Body of pancreas (tissue), 4 donors: Measurements from ENCODE around the gene YPEL5. TPM values are rescaled to one million over a fixed set of nuclear protein-coding genes. Genes with fewer than 3 reads are reported as not detected.

Source experiments
- ATAC-seq: fragments of 150-250 bp; one replicate; pipeline ENCODE4 v1.9.1; 2016
- DNase-seq, 4 donors: peaks; one replicate each; pipeline ENCODE4 v3.0.0-alpha.2; 2019
- H3K27ac ChIP-seq, 4 donors: fragments of 200-600 bp; sonication (generic); 1 replicate in 3 of 4; 2 replicates in 1 of 4; pipeline versions ENCODE4 v1.5.1 to v1.6.1; 2016 to 2019; ENCODE audit warnings: mild to moderate bottlenecking in 1 of 4, mixed read lengths in 1 of 4, moderate library complexity in 1 of 4
- H3K27me3 ChIP-seq, 2 donors: fragments of 200-600 bp; sonication (generic); one replicate each; pipeline ENCODE4 v1.6.0; 2016; ENCODE audit warnings: mild to moderate bottlenecking in 1 of 2
- H3K36me3 ChIP-seq, 2 donors: fragments of 200-600 bp; sonication (generic); replicated peaks in 1 of 2; 2 replicates each; pipeline ENCODE4 v1.5.1; 2016; ENCODE audit warnings: low read depth in 2 of 2; ENCODE audit not compliant: insufficient read depth in 1 of 2
- H3K4me1 ChIP-seq: fragments of 200-600 bp; sonication (generic); one replicate; pipeline ENCODE4 v1.6.0; 2016
- H3K4me3 ChIP-seq, 2 donors: fragments of 200-600 bp; sonication (generic); 1 replicate in 1 of 2; 2 replicates in 1 of 2; pipeline ENCODE4 v1.5.1; 2016 to 2019
- H3K9me3 ChIP-seq, 3 donors: fragments of 200-600 bp; sonication (generic); 1 replicate in 2 of 3; 2 replicates in 1 of 3; pipeline ENCODE4 v1.5.1; 2016
- CTCF ChIP-seq, 7 experiments: fragments of 450-650 bp in 4 of 7; fragments of 200-600 bp in 3 of 7; sonication (generic) in 3 of 7; IDR thresholded peaks; one replicate each; pipeline ENCODE4 v1.5.1; 2016 to 2019; ENCODE audit warnings: antibody characterized with exemption in 7 of 7
- POLR2A ChIP-seq, 3 donors: fragments of 450-650 bp; IDR thresholded peaks; one replicate each; pipeline ENCODE4 v1.6.1; 2016; ENCODE audit warnings: antibody characterized with exemption in 3 of 3, mild to moderate bottlenecking in 2 of 3
- WGBS, 2 donors: methylation state at CpG; one replicate each; pipeline ENCODE4 v1.1.5; 2017; 5-methylcytosine and 5-hydroxymethylcytosine counted together
- intact Hi-C: fragments of 100-400 bp; cut with DNase I; formaldehyde crosslinking; loops from one replicate; pipeline ENCODE4 v1.15.1; 2023
- total RNA-seq, 2 donors: library from RNA; depleted of rRNA; stranded (reverse); fragments of >200 nt; gene quantifications; one replicate each; pipeline ENCODE4 v1.1.0, GENCODE V29; 2016

YPEL5 gene
- total RNA-seq, 2 donors from 2014 or later = 29.3 to 36.6 TPM

GRCh38 chr2:30115981-30116285 lies 30.9 kb upstream of the YPEL5 start:
- no peak for DNase-seq
- Histone ChIP-seq H3K4me3 (no peak overlapping the region), H3K4me1 (peaks cover 8% of the 10 kb centered on the region), H3K9me3 (no peaks in the 10 kb centered on the region), H3K27me3 (no peaks in the 10 kb centered on the region), H3K36me3 (no peaks in the 10 kb centered on the region), H3K27ac (no peak overlapping the region)
- no peak for TF ChIP-seq POLR2A (IDR thresholded peaks at IDR 0.05)
- TF ChIP-seq CTCF (IDR thresholded peaks at IDR 0.05) = no peak
- 59 to 64% methylated on average over 5 of the region's 5 CpGs for WGBS, 2 donors
- intact Hi-C loops = no loop called here
- ATAC-seq = no peak

- Histone ChIP-seq H3K9me3 (no peaks in the 10 kb centered on the region), H3K4me3 (no peak overlapping the region), H3K27ac (no peak overlapping the region), H3K36me3 (no peaks in the 10 kb centered on the region), H3K27me3 (no peaks in the 10 kb centered on the region), H3K4me1 (no peaks in the 10 kb centered on the region)
- ATAC-seq = no peak
- no peak for TF ChIP-seq POLR2A (IDR thresholded peaks at IDR 0.05)
- TF ChIP-seq CTCF (IDR thresholded peaks at IDR 0.05) = no peak
- DNase-seq = no peak
- intact Hi-C loops = no loop called here
- 89 to 100% methylated on average over 2 to 3 of the region's 3 CpGs for WGBS, 2 donors
Measured at GRCh38 chr2:30122362-30122761, 24.4 kb upstream of the YPEL5 start.

- no peak overlapping the region for H3K4me3 ChIP-seq
- no peaks in the 10 kb centered on the region for H3K36me3 ChIP-seq
- ATAC-seq = no peak
Measured at GRCh38 chr2:30127016-30127893, 19.6 kb upstream of the YPEL5 start.

GRCh38 chr2:30134582-30134981 lies 12.2 kb upstream of the YPEL5 start:
- H3K9me3 ChIP-seq = no peaks in the 10 kb centered on the region
- intact Hi-C loops = no loop called here
- TF ChIP-seq POLR2A (IDR thresholded peaks at IDR 0.05) (no peak), CTCF (IDR thresholded peaks at IDR 0.05) (no peak)
- WGBS, 2 donors = 76 to 83% methylated on average over 5 of the region's 5 CpGs
- DNase-seq (no peak), ATAC-seq (no peak)
- H3K4me3 ChIP-seq = no peak overlapping the region
- H3K4me1 ChIP-seq = no peaks in the 10 kb centered on the region
- H3K27me3 ChIP-seq = no peaks in the 10 kb centered on the region
- H3K27ac ChIP-seq = no peak overlapping the region
- no peaks in the 10 kb centered on the region for H3K36me3 ChIP-seq

More at GRCh38 chr2:30127016-30127893, 19.6 kb upstream of the YPEL5 start:
- DNase-seq = no peak
- TF ChIP-seq CTCF (IDR thresholded peaks at IDR 0.05) (no peak), POLR2A (IDR thresholded peaks at IDR 0.05) (no peak)
- H3K27ac ChIP-seq = no peak overlapping the region
- intact Hi-C loops = no loop called here
- no peaks in the 10 kb centered on the region for H3K9me3 ChIP-seq
- H3K4me1 ChIP-seq = no peaks in the 10 kb centered on the region
- H3K27me3 ChIP-seq = no peaks in the 10 kb centered on the region
- 68 to 70% methylated on average over 9 of the region's 9 CpGs for WGBS, 2 donors

- Histone ChIP-seq H3K27me3 (no peaks in the 10 kb centered on the region), H3K4me1 (no peaks in the 10 kb centered on the region), H3K9me3 (no peaks in the 10 kb centered on the region), H3K36me3 (no peaks in the 10 kb centered on the region), H3K27ac (no peak overlapping the region), H3K4me3 (no peak overlapping the region)
- DNase-seq = no peak
- 60 to 71% methylated on average over 3 of the region's 3 CpGs for WGBS, 2 donors
- no peak for TF ChIP-seq CTCF (IDR thresholded peaks at IDR 0.05)
- ATAC-seq = no peak
- intact Hi-C loops = no loop called here
Measured at GRCh38 chr2:30135541-30135940, 11.3 kb upstream of the YPEL5 start.
